ENCODE data around the gene PCYT2. TPM values are rescaled to one million over a fixed set of nuclear protein-coding genes. Genes with fewer than 3 reads are reported as not detected.
"Not testable (repeated sequence)": the region's sequence is repeated elsewhere in the genome, so short reads cannot be mapped to it uniquely, and the experiment has no call there.

Gene PCYT2
- total RNA-seq, 1 donor from 2014 or later: 44.1 TPM

- DNase-seq: no peak
- H3K36me3 Mint-ChIP-seq (ENCODE audit: low read depth): no peaks in the 10 kb centered on the region
- no peak overlapping the region for H3K27ac Mint-ChIP-seq
- no peaks in the 10 kb centered on the region for H3K9me3 Mint-ChIP-seq
- no peak for TF ChIP-seq CTCF (IDR thresholded peaks at IDR 0.05)
- POLR2A ChIA-PET: no interaction called here
- H3K4me3 Mint-ChIP-seq: no peak overlapping the region
- intact Hi-C loops (cut with micrococcal nuclease): no loop called here
- peaks cover 4% of the 10 kb centered on the region for H3K4me1 Mint-ChIP-seq
- CTCF ChIA-PET: interaction anchor here (1.2 kb wide), 1 partner anchor 85 kb away, joined by 4 read pairs; no protein-coding TSS in a partner anchor
- H3K27me3 Mint-ChIP-seq: peaks cover 13% of the 10 kb centered on the region
- ATAC-seq (ENCODE audit: low read depth): no peak
Measured at GRCh38 chr17:81954131-81955057, 43.2 kb upstream of the PCYT2 start.

- H3K4me1 Mint-ChIP-seq; H3K9me3 Mint-ChIP-seq; ATAC-seq (ENCODE audit: low read depth); intact Hi-C loops (cut with micrococcal nuclease); H3K27ac Mint-ChIP-seq; H3K4me3 Mint-ChIP-seq; H3K36me3 Mint-ChIP-seq (ENCODE audit: low read depth); H3K27me3 Mint-ChIP-seq; DNase-seq: not testable (repeated sequence)
- ChIA-PET POLR2A (interaction anchor here (0.6 to 0.7 kb wide), 2 partner anchors 22 to 38 kb away, joined by 3 to 4 read pairs; no protein-coding TSS in a partner anchor), CTCF (interaction anchor here (1.2 kb wide), 1 partner anchor 84 kb away, joined by 4 read pairs; no protein-coding TSS in a partner anchor)
Measured at GRCh38 chr17:81953443-81953842, 42.2 kb upstream of the PCYT2 start.

- Mint-ChIP-seq H3K4me3 (no peak overlapping the region), H3K9me3 (no peaks in the 10 kb centered on the region), H3K27me3 (peaks cover 5% of the 10 kb centered on the region), H3K4me1 (no peaks in the 10 kb centered on the region), H3K36me3 (ENCODE audit: low read depth) (no peaks in the 10 kb centered on the region), H3K27ac (no peak overlapping the region)
- intact Hi-C loops (cut with micrococcal nuclease): no loop called here
- no peak for ATAC-seq (ENCODE audit: low read depth)
- CTCF ChIA-PET: no interaction called here
- POLR2A ChIA-PET: no interaction called here
- DNase-seq: no peak
- no peak for TF ChIP-seq CTCF (IDR thresholded peaks at IDR 0.05)
Measured at GRCh38 chr17:81952792-81953228, 41.6 kb upstream of the PCYT2 start.

GRCh38 chr17:81951785-81952684, 40.8 kb upstream of the PCYT2 start:
- Mint-ChIP-seq H3K27me3 (peaks cover 3% of the 10 kb centered on the region), H3K9me3 (no peaks in the 10 kb centered on the region), H3K4me3 (no peak overlapping the region), H3K27ac (no peak overlapping the region), H3K4me1 (no peaks in the 10 kb centered on the region), H3K36me3 (ENCODE audit: low read depth) (no peaks in the 10 kb centered on the region)
- POLR2A ChIA-PET: interaction anchor here (0.6 kb wide), 1 partner anchor 392 kb away, joined by 6 read pairs; no protein-coding TSS in a partner anchor
- no peak for ATAC-seq (ENCODE audit: low read depth)
- intact Hi-C loops (cut with micrococcal nuclease): no loop called here
- TF ChIP-seq CTCF (IDR thresholded peaks at IDR 0.05): no peak
- CTCF ChIA-PET: no interaction called here
- no peak for DNase-seq

GRCh38 chr17:81950501-81950900, 39.3 kb upstream of the PCYT2 start:
- no peak for TF ChIP-seq CTCF (IDR thresholded peaks at IDR 0.05)
- ChIA-PET CTCF (interaction anchor here (0.6 kb wide), 1 partner anchor 9 kb away, joined by 3 read pairs; no protein-coding TSS in a partner anchor), POLR2A (no interaction called here)
- no peak for ATAC-seq (ENCODE audit: low read depth)
- DNase-seq: no peak
- Mint-ChIP-seq H3K36me3 (ENCODE audit: low read depth) (no peaks in the 10 kb centered on the region), H3K4me3 (no peak overlapping the region), H3K27me3 (peaks cover 4% of the 10 kb centered on the region), H3K4me1 (no peaks in the 10 kb centered on the region), H3K27ac (no peak overlapping the region), H3K9me3 (no peaks in the 10 kb centered on the region)
- intact Hi-C loops (cut with micrococcal nuclease): no loop called here

Data from activated B cell treated with CpG ODN at 0.5 μM for 24 hours (primary cell).